HG02938 (cell line): ENCODE data around the gene SERPINA1.

Experiments used
- ATAC-seq: cut with Tn5 transposase; IDR thresholded peaks from one replicate; pipeline ENCODE4 v1.9.1; 2021; ENCODE audit warnings: mild to moderate bottlenecking, moderate library complexity; ENCODE audit not compliant: unreplicated experiment

SERPINA1 gene

GRCh38 chr14:94398182-94398479, 9.7 kb upstream of the SERPINA1 start:
- no peak for ATAC-seq

GRCh38 chr14:94397289-94398181, 9.1 kb upstream of the SERPINA1 start:
- no peak for ATAC-seq

- ATAC-seq: no peak
Observed at GRCh38 chr14:94396628-94397225, 8.3 kb upstream of the SERPINA1 start.

- ATAC-seq: no peak
Observed at GRCh38 chr14:94395888-94396574, 7.6 kb upstream of the SERPINA1 start.

GRCh38 chr14:94395282-94395887, 7.0 kb upstream of the SERPINA1 start:
- no peak for ATAC-seq

GRCh38 chr14:94394581-94395207, 6.3 kb upstream of the SERPINA1 start:
- no peak for ATAC-seq

- no peak for ATAC-seq
Observed at GRCh38 chr14:94394025-94394493, 5.7 kb upstream of the SERPINA1 start.

- no peak for ATAC-seq
Observed at GRCh38 chr14:94393474-94393873, 5.1 kb upstream of the SERPINA1 start.

- ATAC-seq: no peak
Observed at GRCh38 chr14:94392510-94392935, 4.1 kb upstream of the SERPINA1 start.

GRCh38 chr14:94391281-94391975, 3.0 kb upstream of the SERPINA1 start:
- ATAC-seq: no peak

GRCh38 chr14:94390372-94391086, 2.1 kb upstream of the SERPINA1 start:
- no peak for ATAC-seq

- no peak for ATAC-seq
Observed at GRCh38 chr14:94389731-94390371, 1.4 kb upstream of the SERPINA1 start.

- no peak for ATAC-seq
Observed at GRCh38 chr14:94389104-94389469, 685 bp upstream of the SERPINA1 start.

- ATAC-seq: no peak
Observed at GRCh38 chr14:94388027-94388383, 397 bp downstream of the SERPINA1 start.

GRCh38 chr14:94387051-94388026, 1.1 kb downstream of the SERPINA1 start:
- no peak for ATAC-seq

- ATAC-seq: no peak
Observed at GRCh38 chr14:94386085-94387031, 2.0 kb downstream of the SERPINA1 start.

GRCh38 chr14:94385553-94386057, 2.8 kb downstream of the SERPINA1 start:
- ATAC-seq: no peak
